ENCODE measurements around the gene CASP5.

DNA sequence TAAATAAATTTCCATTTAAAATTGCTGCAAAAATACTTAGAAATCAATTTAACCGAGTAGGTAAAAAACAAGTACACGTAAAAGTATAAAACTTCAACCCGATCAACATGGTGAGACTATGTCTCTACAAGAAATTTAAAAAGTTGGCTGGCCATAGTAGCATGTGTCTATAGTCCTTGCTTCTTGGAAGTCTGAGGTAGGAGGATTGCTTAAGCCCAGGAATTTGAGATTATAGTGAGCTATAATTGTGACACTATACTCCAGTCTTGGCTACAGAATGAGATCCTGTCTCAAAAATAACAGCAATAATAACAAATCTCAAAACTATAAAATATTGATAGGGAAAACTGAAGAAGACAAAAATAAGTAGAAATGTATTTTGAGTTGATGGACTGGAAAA, 65.7 kb downstream of the CASP5 start:
- TF ChIP-seq, protein P1, sequence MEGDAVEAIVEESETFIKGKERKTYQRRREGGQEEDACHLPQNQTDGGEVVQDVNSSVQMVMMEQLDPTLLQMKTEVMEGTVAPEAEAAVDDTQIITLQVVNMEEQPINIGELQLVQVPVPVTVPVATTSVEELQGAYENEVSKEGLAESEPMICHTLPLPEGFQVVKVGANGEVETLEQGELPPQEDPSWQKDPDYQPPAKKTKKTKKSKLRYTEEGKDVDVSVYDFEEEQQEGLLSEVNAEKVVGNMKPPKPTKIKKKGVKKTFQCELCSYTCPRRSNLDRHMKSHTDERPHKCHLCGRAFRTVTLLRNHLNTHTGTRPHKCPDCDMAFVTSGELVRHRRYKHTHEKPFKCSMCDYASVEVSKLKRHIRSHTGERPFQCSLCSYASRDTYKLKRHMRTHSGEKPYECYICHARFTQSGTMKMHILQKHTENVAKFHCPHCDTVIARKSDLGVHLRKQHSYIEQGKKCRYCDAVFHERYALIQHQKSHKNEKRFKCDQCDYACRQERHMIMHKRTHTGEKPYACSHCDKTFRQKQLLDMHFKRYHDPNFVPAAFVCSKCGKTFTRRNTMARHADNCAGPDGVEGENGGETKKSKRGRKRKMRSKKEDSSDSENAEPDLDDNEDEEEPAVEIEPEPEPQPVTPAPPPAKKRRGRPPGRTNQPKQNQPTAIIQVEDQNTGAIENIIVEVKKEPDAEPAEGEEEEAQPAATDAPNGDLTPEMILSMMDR (IDR thresholded peaks at IDR 0.05), result no peak
- no peak for TF ChIP-seq POLR2A (IDR thresholded peaks at IDR 0.05)

Data from thyroid gland (tissue), 4 donors.